RWPE2 (cell line): ENCODE data around the gene NSF.
"Not testable (repeated sequence)": the region's sequence is repeated elsewhere in the genome, so short reads cannot be mapped to it uniquely, and the experiment has no call there.

Source experiments
- ATAC-seq: fragments of 200-7000 bp; cut with Tn5 transposase; 3 replicates; pipeline ENCODE4 v1.9.1; 2021; ENCODE audit warnings: low read depth
- DNase-seq: peaks from one replicate; pipeline ENCODE4 v3.0.0-alpha.2; 2020; ENCODE audit warnings: low spot score
- H3K27ac ChIP-seq: fragments of 450-650 bp; 2 replicates; pipeline ENCODE4 v1.5.1; 2017; ENCODE audit warnings: mild to moderate bottlenecking; ENCODE audit not compliant: poor library complexity, severe bottlenecking
- H3K27me3 ChIP-seq: fragments of 250-450 bp; sonication (Bioruptor Pico); 2 replicates; pipeline ENCODE4 v1.5.1; 2021; ENCODE audit warnings: mild to moderate bottlenecking, moderate library complexity; ENCODE audit not compliant: insufficient read depth, poor library complexity, severe bottlenecking
- H3K36me3 ChIP-seq: fragments of 250-450 bp; sonication (Bioruptor Pico); 2 replicates; pipeline ENCODE4 v1.5.1; 2020; ENCODE audit warnings: low read depth, mild to moderate bottlenecking, moderate library complexity
- H3K4me1 ChIP-seq: fragments of 250-450 bp; sonication (Bioruptor Pico); 2 replicates; pipeline ENCODE4 v1.5.1; 2021; ENCODE audit warnings: mild to moderate bottlenecking, moderate library complexity; ENCODE audit not compliant: insufficient read depth, poor library complexity, severe bottlenecking
- H3K4me3 ChIP-seq: fragments of 250-450 bp; sonication (Bioruptor Pico); 2 replicates; pipeline ENCODE4 v1.5.1; 2021; ENCODE audit warnings: mild to moderate bottlenecking, moderate library complexity; ENCODE audit not compliant: severe bottlenecking
- H3K9me3 ChIP-seq: fragments of 250-450 bp; sonication (Bioruptor Pico); 2 replicates; pipeline ENCODE4 v1.5.1; 2021; ENCODE audit warnings: mild to moderate bottlenecking, moderate library complexity; ENCODE audit not compliant: severe bottlenecking

NSF gene

GRCh38 chr17:46598344-46598931 lies 8.0 kb downstream of the NSF start:
- not testable (repeated sequence) for H3K27me3 ChIP-seq, H3K27ac ChIP-seq, H3K9me3 ChIP-seq, H3K4me3 ChIP-seq, H3K4me1 ChIP-seq, ATAC-seq, DNase-seq, H3K36me3 ChIP-seq

GRCh38 chr17:46600767-46601166 lies 10.3 kb downstream of the NSF start:
- H3K9me3 ChIP-seq, H3K27me3 ChIP-seq, H3K36me3 ChIP-seq, H3K4me3 ChIP-seq, H3K27ac ChIP-seq, DNase-seq, H3K4me1 ChIP-seq: not testable (repeated sequence)
- ATAC-seq = peak; percentile 73

GRCh38 chr17:46603125-46603524 lies 12.7 kb downstream of the NSF start:
- DNase-seq, H3K4me3 ChIP-seq, H3K4me1 ChIP-seq, ATAC-seq, H3K27me3 ChIP-seq, H3K27ac ChIP-seq, H3K36me3 ChIP-seq, H3K9me3 ChIP-seq: not testable (repeated sequence)

- not testable (repeated sequence) for H3K27ac ChIP-seq, H3K36me3 ChIP-seq, H3K27me3 ChIP-seq, DNase-seq, H3K4me1 ChIP-seq, H3K4me3 ChIP-seq, H3K9me3 ChIP-seq
- peak; percentile 73 for ATAC-seq
Measured at GRCh38 chr17:46611304-46611703, 20.8 kb downstream of the NSF start.

DNA sequence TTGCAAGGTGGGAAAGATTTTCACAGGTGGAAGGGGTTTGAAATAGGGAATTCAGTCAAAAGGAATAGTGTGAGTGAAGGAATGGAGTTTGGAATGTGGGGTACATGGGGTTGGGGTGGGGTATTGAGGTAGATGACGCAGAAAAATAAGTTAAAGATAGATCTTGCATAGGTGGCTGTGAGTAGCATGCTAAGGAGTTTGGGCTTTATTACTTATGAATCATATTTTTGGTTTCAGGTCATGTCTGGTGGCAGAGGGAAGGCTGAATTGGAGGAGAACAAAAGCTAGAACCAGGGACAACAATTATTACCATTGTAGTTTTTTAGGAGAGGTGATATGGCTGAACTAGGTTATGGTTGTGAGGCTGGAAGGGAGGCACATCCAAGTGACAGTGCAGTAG lies 23.4 kb downstream of the NSF start:
- H3K27me3 ChIP-seq, ATAC-seq, H3K4me1 ChIP-seq, H3K27ac ChIP-seq, DNase-seq, H3K36me3 ChIP-seq, H3K4me3 ChIP-seq, H3K9me3 ChIP-seq: not testable (repeated sequence)

- H3K4me3 ChIP-seq, ATAC-seq, H3K4me1 ChIP-seq, H3K9me3 ChIP-seq, H3K36me3 ChIP-seq, DNase-seq, H3K27ac ChIP-seq, H3K27me3 ChIP-seq: not testable (repeated sequence)
Measured at GRCh38 chr17:46617121-46617520, 26.7 kb downstream of the NSF start.

GRCh38 chr17:46618975-46619374 lies 28.5 kb downstream of the NSF start:
- DNase-seq, ATAC-seq, H3K4me3 ChIP-seq, H3K27ac ChIP-seq, H3K27me3 ChIP-seq, H3K9me3 ChIP-seq, H3K36me3 ChIP-seq, H3K4me1 ChIP-seq: not testable (repeated sequence)

DNA sequence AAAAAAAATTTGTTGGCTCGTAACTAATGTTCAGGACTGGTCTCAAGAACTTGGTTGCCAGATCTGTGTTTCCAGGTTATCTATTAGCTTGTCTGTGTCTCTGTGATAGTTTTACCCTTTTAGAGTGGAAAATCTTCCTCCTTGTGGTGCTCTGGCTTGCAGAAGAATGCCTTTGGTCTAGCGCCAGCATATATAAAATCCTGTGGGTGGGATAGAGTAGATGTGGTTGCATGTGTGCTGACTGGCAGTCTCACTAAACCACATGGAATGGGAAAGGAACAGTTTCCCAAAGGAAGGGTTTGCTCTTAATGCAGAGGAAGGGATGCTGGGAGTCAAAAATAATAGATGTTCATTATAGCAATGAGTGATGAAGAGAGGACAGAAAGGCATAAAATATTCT lies 33.3 kb downstream of the NSF start:
- not testable (repeated sequence) for H3K9me3 ChIP-seq, H3K4me1 ChIP-seq, DNase-seq

DNA sequence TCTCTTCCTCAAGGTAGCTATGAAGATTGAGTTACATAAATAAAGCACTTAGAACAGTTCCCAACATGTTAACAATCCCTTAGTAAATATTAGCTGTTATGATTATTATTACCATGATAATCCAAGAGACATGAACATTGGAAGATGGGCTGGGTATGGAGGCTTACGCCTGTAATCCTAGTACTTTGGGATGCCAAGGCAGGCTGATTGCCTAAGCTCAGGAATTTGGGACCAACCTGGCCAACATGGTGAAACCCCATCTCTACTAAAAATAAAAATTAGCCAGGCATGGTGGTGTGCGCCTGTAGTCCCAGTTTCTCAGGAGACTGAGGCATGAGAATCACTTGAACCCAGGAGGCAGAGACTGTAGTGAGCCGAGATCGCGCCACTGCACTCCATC lies 34.3 kb downstream of the NSF start:
- not testable (repeated sequence) for ATAC-seq, H3K27ac ChIP-seq, H3K27me3 ChIP-seq, H3K9me3 ChIP-seq, H3K36me3 ChIP-seq, DNase-seq, H3K4me1 ChIP-seq, H3K4me3 ChIP-seq

More for the DNA sequence above, 33.3 kb downstream of the NSF start:
- not testable (repeated sequence) for H3K27ac ChIP-seq, H3K27me3 ChIP-seq, ATAC-seq, H3K36me3 ChIP-seq, H3K4me3 ChIP-seq

GRCh38 chr17:46627452-46627851 lies 37.0 kb downstream of the NSF start:
- H3K27ac ChIP-seq, H3K27me3 ChIP-seq, H3K36me3 ChIP-seq, H3K4me1 ChIP-seq, H3K4me3 ChIP-seq, DNase-seq, H3K9me3 ChIP-seq: not testable (repeated sequence)
- ATAC-seq = peak; percentile 45; the same call in 1 of the 3 replicates

DNA sequence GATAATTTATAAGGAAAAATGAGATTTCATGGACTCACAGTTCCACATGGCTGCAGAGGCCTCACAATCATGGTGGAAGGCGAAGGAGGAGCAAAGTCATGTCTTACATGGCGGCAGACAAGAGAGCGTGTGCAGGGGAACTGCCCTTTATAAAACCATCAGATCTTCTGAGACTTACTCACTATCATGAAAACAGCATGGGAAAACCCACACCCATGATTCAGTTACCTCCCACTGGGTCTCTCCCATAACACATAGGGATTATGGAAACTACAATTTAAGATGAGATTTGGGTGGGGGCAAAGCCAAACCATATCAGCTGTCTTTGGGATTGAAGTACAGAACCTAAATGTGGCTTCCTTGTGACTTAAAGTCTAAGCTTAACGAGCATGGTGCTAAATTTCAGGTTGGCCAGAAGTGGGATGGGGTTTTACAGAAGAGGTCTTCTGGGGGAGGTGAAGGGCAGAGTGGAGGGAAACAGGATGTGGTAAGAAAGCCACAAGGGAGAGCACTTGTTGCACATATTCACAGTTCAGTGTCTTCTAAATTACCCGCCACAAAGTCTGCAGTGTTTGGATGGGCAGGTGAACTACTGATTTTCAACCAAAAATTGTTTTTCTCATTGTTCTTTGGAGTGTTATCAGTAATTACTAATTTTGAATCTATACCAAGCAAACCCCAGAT lies 38.4 kb downstream of the NSF start:
- not testable (repeated sequence) for H3K27ac ChIP-seq, ATAC-seq, H3K36me3 ChIP-seq

DNA sequence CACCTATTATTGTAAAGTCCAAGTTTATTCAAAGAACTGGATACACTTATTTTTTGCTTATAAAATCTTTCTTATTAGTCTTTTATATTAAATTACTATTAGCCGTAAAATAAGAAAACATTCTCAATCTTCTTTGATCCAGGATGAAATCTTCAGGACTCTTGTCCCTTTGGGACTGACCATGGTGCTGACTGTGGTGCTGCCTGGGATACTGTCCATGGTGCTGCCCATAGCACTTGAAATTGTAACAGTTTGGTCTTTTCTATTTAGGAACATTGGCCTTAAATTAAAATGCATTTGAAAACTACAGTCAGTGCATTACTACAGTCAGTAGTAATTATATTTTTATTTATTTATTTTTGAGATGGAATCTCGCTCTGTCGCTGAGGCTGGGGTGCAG lies 41.7 kb downstream of the NSF start:
- not testable (repeated sequence) for H3K4me3 ChIP-seq, H3K4me1 ChIP-seq, H3K36me3 ChIP-seq, DNase-seq, H3K9me3 ChIP-seq, H3K27me3 ChIP-seq, ATAC-seq, H3K27ac ChIP-seq

More for the DNA sequence above, 38.4 kb downstream of the NSF start:
- not testable (repeated sequence) for H3K9me3 ChIP-seq, H3K4me3 ChIP-seq, H3K27me3 ChIP-seq, H3K4me1 ChIP-seq, DNase-seq
